ENCODE measurements around the gene HES2.
"Not testable (repeated sequence)": the region's sequence is repeated elsewhere in the genome, so short reads cannot be mapped to it uniquely, and the experiment has no call there.

Gene HES2

DNA sequence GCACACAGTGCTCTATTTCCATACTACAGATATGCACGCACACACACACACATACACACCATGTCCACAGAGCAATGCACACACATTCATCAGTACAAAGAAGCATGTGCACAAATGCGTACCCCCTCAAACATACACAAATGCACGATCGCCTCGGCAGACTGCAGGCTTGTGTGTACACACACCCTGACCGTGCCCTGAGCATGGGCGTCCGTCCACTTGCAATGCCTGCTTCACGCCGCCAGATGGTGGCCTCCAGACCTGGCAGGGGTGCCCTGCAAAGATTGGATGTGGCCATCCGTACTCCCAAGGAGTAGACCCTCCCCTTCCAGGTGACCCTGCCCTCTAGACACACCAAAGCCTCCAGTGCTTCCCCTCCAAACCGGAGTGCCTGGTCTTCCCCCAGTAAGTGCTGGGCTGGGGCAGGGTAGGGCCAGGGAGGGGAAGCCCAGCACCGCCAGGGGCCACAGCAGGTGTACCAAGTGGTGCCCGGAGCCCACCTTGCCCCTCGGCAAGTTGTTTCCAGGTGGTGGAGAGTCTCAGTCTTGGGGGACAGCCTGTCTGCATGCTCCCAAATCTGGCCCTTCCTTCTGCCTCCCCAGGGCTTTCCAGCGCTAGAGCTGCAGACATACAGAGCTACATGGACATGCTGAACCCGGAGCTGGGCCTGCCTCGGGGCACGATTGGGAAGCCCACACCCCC, 25.5 kb upstream of the HES2 start:
- DNase-seq (ENCODE audit: low spot score) = no peak
- TF ChIP-seq, protein P1, sequence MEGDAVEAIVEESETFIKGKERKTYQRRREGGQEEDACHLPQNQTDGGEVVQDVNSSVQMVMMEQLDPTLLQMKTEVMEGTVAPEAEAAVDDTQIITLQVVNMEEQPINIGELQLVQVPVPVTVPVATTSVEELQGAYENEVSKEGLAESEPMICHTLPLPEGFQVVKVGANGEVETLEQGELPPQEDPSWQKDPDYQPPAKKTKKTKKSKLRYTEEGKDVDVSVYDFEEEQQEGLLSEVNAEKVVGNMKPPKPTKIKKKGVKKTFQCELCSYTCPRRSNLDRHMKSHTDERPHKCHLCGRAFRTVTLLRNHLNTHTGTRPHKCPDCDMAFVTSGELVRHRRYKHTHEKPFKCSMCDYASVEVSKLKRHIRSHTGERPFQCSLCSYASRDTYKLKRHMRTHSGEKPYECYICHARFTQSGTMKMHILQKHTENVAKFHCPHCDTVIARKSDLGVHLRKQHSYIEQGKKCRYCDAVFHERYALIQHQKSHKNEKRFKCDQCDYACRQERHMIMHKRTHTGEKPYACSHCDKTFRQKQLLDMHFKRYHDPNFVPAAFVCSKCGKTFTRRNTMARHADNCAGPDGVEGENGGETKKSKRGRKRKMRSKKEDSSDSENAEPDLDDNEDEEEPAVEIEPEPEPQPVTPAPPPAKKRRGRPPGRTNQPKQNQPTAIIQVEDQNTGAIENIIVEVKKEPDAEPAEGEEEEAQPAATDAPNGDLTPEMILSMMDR (IDR thresholded peaks at IDR 0.05) = peak; percentile 22
- Histone ChIP-seq H3K4me3 (no peak overlapping the region), H3K27ac (no peak overlapping the region)

DNA sequence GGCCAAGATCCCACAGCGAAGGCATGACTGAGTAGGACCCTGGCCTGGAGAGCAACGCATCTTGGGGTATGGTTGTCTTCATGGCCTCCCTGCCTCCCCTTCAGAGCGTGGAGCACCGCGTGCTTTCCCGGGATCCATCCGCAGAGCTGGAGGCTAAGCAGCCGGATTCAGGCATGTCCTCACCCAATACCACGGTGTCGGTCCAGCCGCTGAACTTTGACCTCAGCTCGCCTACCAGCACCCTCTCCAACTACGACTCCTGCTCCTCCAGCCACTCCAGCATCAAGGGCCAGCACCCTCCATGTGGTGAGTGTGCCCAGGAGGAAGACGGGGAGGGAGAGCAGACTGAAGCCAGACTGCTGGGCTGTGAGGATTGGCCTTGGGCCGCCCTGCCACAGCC, 24.7 kb upstream of the HES2 start:
- no peak overlapping the region for H3K27ac ChIP-seq
- no peak for DNase-seq (ENCODE audit: low spot score)
- TF ChIP-seq, protein P1 (IDR thresholded peaks at IDR 0.05) = no peak
- no peak overlapping the region for H3K4me3 ChIP-seq

DNA sequence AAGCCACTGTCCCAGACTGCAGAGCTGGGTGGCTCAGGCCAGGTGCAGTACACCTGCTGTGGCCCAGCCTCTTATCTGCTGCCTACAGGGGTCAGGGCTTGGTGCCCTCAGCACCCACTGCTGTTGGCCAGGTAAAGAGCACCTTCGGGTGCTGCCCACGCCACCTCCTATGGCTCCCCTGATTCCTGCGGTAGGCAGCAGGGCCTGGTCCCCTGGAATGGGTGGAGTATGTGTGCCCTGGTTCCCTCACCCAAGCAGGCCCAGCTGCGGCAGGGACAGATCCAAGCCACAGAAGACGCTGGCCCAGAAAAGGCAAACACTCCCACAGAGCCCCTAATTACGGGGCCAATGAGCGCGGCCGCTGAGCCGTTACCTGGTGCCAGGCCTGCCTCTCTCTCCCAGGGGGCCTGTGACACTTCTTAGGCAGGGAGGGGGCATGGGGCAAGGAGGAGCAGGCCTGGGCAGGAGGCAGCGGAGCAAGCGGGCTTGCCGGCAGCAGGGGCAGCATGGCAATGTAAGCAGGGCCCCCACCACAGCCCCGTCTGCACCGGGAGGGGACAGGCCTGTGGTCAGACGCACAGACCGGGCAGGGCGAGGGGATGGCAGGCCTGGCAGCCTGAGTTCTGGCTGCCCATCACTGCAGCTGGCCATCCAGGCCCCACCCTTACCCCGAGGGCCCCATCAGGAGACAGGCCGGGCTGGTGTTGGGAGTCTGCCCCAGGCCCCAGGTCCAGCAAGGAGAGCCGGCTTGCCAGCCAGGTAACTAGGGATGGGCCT, 23.8 kb upstream of the HES2 start:
- DNase-seq (ENCODE audit: low spot score) = no peak

DNA sequence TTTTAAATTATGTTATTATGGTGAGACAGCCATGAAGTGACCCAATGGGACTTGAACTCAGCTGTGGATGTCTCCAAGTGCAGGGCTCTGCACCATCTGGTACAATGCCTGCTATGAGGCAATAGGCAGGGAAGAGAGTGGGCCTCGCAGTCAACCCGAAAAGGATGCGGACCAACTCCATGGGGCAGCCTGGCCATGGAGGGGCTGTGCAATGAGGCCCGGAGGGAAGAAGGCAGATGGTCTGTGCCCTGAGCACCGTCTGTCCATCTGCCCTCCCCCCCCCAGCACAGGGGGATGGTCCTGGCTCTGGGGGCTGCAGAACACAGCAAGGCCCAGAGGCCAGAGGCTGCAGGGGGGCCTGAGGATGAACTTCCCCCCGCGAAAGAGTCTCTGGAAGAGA, 21.9 kb upstream of the HES2 start:
- TF ChIP-seq, protein P1 (IDR thresholded peaks at IDR 0.05) = no peak
- Histone ChIP-seq H3K27ac (no peak overlapping the region), H3K4me3 (no peak overlapping the region)
- DNase-seq (ENCODE audit: low spot score) = no peak

More for the DNA sequence above, 23.8 kb upstream of the HES2 start:
- Histone ChIP-seq H3K27ac (no peak overlapping the region), H3K4me3 (no peak overlapping the region)
- TF ChIP-seq, protein P1 (IDR thresholded peaks at IDR 0.05) = no peak

DNA sequence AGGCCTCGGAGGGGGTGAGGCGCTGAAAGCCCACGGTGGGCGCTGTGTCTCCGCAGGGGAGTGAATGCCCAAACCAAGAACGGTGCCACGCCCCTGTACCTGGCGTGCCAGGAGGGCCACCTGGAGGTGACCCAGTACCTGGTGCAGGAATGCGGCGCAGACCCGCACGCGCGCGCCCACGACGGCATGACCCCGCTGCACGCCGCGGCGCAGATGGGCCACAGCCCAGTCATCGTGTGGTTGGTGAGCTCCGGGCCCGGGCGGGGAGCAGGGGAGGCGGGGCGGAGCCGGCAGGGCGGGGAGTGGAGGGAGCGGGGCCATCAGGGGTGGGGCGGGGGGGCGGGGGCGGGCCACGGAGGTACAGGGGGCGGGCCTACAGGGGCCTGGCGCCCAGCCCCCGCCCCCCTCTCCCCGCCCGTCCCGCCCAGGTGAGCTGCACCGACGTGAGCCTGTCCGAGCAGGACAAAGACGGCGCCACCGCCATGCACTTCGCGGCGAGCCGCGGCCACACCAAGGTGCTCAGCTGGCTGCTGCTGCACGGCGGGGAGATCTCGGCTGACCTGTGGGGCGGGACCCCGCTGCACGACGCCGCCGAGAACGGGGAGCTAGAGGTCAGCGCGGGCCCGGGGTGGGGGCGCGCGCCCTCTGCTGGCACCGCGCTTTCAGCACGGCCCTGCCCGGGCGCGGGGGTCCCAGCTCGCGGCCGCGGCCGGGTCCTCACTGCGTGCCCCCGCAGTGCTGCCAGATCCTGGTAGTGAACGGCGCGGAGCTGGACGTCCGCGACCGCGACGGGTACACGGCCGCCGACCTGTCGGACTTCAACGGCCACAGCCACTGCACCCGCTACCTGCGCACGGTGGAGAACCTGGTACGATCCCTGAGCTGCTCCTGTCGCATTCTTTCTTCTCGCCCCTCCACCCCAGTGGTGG, 20.7 kb upstream of the HES2 start:
- Histone ChIP-seq H3K4me3 (peak overlapping the region; percentile 57), H3K27ac (no peak overlapping the region)
- TF ChIP-seq, protein P1 (IDR thresholded peaks at IDR 0.05) = no peak
- no peak for DNase-seq (ENCODE audit: low spot score)

DNA sequence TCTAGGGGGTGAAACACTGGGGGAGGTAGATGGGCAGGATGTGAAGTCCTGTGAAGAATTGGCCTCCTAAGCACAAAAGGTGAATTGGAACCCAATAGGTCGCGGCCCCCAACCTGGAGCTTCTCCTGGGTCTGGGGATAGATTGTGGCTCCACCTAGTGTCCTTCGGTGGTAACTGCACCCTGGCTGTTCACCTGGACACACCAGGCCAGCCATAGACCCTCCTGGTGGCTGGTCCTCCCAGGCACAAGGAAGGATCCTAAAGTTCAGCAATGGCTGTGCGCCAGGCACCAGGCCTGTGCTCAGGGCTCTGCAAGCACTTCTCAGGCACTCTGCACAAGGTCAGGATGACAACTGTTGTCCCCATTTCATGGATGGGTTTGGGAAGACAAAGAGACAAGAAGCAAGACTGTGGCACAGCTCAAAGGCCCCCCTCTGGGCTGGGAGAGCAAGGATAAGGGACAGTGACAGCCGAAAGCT, 18.4 kb upstream of the HES2 start:
- no peak for DNase-seq (ENCODE audit: low spot score)
- TF ChIP-seq, protein P1 (IDR thresholded peaks at IDR 0.05) = peak; percentile 95
- Histone ChIP-seq H3K27ac (no peak overlapping the region), H3K4me3 (no peak overlapping the region)

DNA sequence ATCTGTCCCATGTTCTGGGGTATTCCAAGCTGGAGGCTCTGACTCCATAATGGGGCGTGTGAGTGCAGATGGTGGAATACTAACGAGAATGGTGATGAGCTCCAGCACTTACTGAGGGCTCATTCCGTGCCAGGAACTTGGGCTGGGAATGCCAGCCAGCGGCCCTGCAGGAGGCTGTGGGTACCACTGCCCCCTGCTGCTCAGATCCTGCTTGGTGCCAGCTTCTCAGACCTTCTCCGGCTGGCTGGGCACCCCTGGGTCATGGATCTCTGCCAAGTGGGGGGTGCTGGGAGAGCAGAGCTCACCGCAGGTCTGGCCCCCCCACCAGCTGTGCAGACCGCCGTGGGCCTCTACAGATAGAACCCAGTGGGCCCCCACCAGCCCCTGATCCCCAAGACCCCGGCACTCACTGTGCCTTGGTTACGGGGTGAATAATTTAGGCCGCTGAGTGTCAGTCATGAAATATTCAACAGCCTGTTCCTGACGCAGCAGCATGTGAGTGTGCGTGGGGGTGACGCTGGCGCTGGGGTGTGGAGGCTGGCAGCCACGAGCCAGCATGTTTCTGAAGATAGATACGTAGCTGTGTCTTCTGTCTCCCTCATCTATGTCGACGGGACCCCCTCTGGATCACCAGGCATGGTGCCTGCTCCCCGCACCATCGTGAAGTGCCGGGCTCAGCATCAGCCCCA, 17.4 kb upstream of the HES2 start:
- DNase-seq (ENCODE audit: low spot score); H3K27ac ChIP-seq; H3K4me3 ChIP-seq: not testable (repeated sequence)

DNA sequence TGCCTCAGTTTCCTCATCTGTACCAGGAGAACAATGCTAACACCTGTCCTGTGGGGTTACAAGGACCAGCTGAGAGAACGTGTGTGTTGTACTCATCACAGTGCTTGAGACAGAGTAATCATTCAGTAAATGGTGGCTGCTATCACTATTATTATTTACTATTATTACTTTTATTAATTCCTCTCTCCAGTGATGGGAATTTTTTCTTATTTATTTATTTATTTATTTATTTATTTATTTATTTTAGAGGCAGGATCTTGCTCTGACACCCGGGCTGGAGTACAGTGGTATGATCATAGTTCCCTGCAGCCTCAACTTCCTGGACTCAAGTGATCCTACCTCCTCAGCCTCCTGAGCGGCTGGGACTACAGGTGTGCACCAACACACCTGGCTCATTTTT, 16.6 kb upstream of the HES2 start:
- H3K4me3 ChIP-seq; DNase-seq (ENCODE audit: low spot score); H3K27ac ChIP-seq: not testable (repeated sequence)
